K562 (cell line): ENCODE results near the gene GPHA2. TPM values are rescaled to one million over a fixed set of nuclear protein-coding genes. Genes with fewer than 3 reads are reported as not detected.

Experiments
- CBFA2T2 ChIP-seq: fragments of 450-650 bp; conservative IDR thresholded peaks from 2 replicates; pipeline ENCODE4 v1.6.1; 2017; ENCODE audit warnings: mild to moderate bottlenecking
- ETS2 ChIP-seq: IDR thresholded peaks from 2 replicates; pipeline ENCODE4 v1.6.1; 2016; ENCODE audit warnings: borderline replicate concordance, missing genetic modification characterization, mild to moderate bottlenecking, moderate library complexity, missing compliant biosample characterization; ENCODE audit not compliant: poor library complexity, severe bottlenecking
- HDAC8 ChIP-seq: fragments of 450-650 bp; IDR thresholded peaks from 2 replicates; pipeline ENCODE4 v1.6.1; 2016; ENCODE audit warnings: mild to moderate bottlenecking, missing genetic modification characterization, moderate library complexity, missing compliant biosample characterization
- HMBOX1 ChIP-seq: sonication (generic); IDR thresholded peaks from 2 replicates; pipeline ENCODE4 v1.6.1; 2016
- NCOA1 ChIP-seq: fragments of 450-650 bp; IDR thresholded peaks from 2 replicates; pipeline ENCODE4 v1.6.1; 2016; ENCODE audit warnings: low read depth
- SRF ChIP-seq, 2 experiments: fragments of 250-450, 450-650 bp in 1 of 2; sonication (Bioruptor Pico) in 1 of 2; sonication (generic) in 1 of 2; formaldehyde crosslinking; IDR thresholded peaks; 2 replicates each; pipeline versions ENCODE4 v1.5.0 to v1.5.1; 2020 to 2022; ENCODE audit warnings: mild to moderate bottlenecking in 1 of 2, missing genetic modification reagents in 1 of 2
- SRSF1 ChIP-seq: fragments of 200-400 bp; formaldehyde crosslinking; IDR thresholded peaks from 2 replicates; pipeline ENCODE4 v1.6.1; 2017; ENCODE audit warnings: mild to moderate bottlenecking, low read depth, low read length, moderate library complexity
- THRAP3 ChIP-seq: fragments of 450-650 bp; IDR thresholded peaks from 2 replicates; pipeline ENCODE4 v1.6.1; 2016; ENCODE audit warnings: mild to moderate bottlenecking, inconsistent platforms, borderline replicate concordance
- VEZF1 ChIP-seq: fragments of 200-800 bp; sonication (Bioruptor generic); IDR thresholded peaks from 2 replicates; pipeline ENCODE4 v1.6.1; 2017; ENCODE audit warnings: missing genetic modification characterization, missing compliant biosample characterization
- XRCC5 ChIP-seq: fragments of 200-400 bp; formaldehyde crosslinking; IDR thresholded peaks from 2 replicates; pipeline ENCODE4 v1.6.1; 2017; ENCODE audit warnings: low read depth, mild to moderate bottlenecking, low read length
- ZBTB11 ChIP-seq, 3 experiments: fragments of 200-800 bp in 1 of 3; fragments of 250-450 bp in 1 of 3; fragments of 450-650 bp in 1 of 3; sonication (Bioruptor Pico) in 1 of 3; sonication (Bioruptor generic) in 1 of 3; formaldehyde crosslinking in 1 of 3; IDR thresholded peaks; 2 replicates each; pipeline versions ENCODE4 v1.6.1 to v1.8.0; 2016 to 2022; ENCODE audit warnings: mild to moderate bottlenecking in 2 of 3, missing genetic modification characterization in 2 of 3, missing compliant biosample characterization in 1 of 3, moderate library complexity in 1 of 3
- ZBTB33 ChIP-seq: sonication (generic); formaldehyde crosslinking; IDR thresholded peaks from 2 replicates; pipeline ENCODE4 v1.8.1; 2023; ENCODE audit warnings: mild to moderate bottlenecking, missing genetic modification reagents
- ZNF592 ChIP-seq: fragments of 450-650 bp; IDR thresholded peaks from 2 replicates; pipeline ENCODE4 v1.6.1; 2017; ENCODE audit warnings: antibody characterized with exemption, mild to moderate bottlenecking
- polyA plus RNA-seq, 8 experiments: library from polyadenylated mRNA; depleted of rRNA in 4 of 8; stranded (reverse) in 5 of 8; unstranded in 3 of 8; fragments of >200 nt; fragmentation: Nextera tagmentation in 2 of 8; fragmentation: Illumina TruSeq in 1 of 8; extraction: Ambion mirVana in 2 of 8; extraction: Trizol in 1 of 8; gene quantifications; 2 replicates each; pipeline versions ENCODE4 v1.2.1 to v1.2.3, GENCODE V29; 2011 to 2014; ENCODE audit warnings: inconsistent platforms in 1 of 8, missing spikeins in 1 of 8
- total RNA-seq, 7 experiments: library from RNA; depleted of rRNA in 6 of 7; stranded (reverse); fragments of >200 nt in 6 of 7; fragmentation: Illumina TruSeq in 2 of 7; extraction: Trizol in 2 of 7; gene quantifications; 2 replicates each; pipeline versions ENCODE4 v1.2.1 to v1.2.3, GENCODE V29; 2011 to 2021; ENCODE audit warnings: low replicate concordance in 1 of 7

GPHA2 gene
- total and polyA plus RNA-seq, 9 of the 15 experiments (the other 6 are each of a cell fraction or from before 2014, with no cell fraction given), result 0.17 to 0.22 TPM; not detected in 7

DNA sequence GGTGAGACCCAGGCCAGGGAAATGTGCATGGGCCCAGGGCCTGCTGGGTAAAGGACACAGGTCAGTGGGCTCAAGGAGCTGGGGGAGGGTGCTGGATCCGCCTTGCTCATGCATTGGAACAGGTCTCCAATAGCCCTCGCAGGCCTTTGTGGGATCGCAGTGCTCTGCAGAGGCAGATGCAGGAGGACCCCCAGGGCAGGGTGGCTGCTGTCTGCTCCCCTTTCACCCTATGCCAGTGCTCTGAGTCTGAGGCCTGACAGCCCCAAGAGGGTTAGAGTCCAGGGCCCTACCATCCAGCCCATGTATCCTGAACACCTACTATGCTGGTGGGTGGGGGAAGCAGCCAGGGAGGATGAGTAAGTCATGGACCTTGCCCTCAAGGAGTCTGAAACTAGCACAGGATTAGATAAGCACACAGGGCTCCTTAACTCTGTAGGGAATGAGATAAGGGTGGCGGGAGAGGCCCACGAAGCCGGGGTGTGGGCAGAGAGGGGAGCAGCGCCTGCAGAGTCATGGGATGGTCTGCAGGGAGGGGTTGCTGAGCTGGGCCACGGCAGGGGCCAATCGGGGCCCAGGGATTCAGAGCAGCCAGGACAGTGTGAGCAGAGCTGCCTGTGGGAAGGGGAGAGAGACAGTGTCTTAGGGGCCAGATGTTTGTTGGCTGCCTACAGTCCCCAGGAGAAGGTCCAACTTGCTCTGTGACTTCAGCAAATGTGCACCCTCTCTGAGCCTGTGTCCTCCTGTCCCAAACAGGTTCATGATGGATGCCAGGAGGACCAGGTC is 46.8 kb downstream of the GPHA2 start (continued):
- no peak; the same call in 1 of the 2 replicates for TF ChIP-seq ZBTB33 (CRISPR knock-in tag)
- TF ChIP-seq HMBOX1, result peak; percentile 82; the same call in 1 of the 2 replicates
- no peak for TF ChIP-seq THRAP3
- no peak for TF ChIP-seq HDAC8 (tag)
- TF ChIP-seq ETS2 (tag), result no peak
- peak; percentile 90 for TF ChIP-seq ZNF592
- TF ChIP-seq CBFA2T2, result peak; percentile 98
- TF ChIP-seq XRCC5, result no peak
- TF ChIP-seq ZBTB11 (CRISPR knock-in tag; IDR thresholded peaks at IDR 0.05), result peak in 1 of 3 experiments; percentile 74; a peak in 2 of 6 replicates
- TF ChIP-seq SRF (CRISPR knock-in tag; IDR thresholded peaks at IDR 0.05), result peak in 1 of 2 experiments; percentile 88; a peak in 1 of 4 replicates
- no peak for TF ChIP-seq SRSF1
- TF ChIP-seq VEZF1, result peak; percentile 96
- peak; percentile 92 for TF ChIP-seq NCOA1
